Keratinocyte (primary cell): ENCODE measurements around the gene UPP1. TPM values are rescaled to one million over a fixed set of nuclear protein-coding genes. Genes with fewer than 3 reads are reported as not detected.
A peak's percentile ranks its signal among the peaks of the same experiment; 100 is the strongest.

Source experiments
- DNase-seq: peaks from one replicate; pipeline ENCODE4 v3.0.0-alpha.2; 2011; ENCODE audit warnings: low read depth, missing footprints, low spot score
- FAIRE-seq: peaks from 2 replicates; lab custom pipeline; 2011; peaks lifted over from hg19 to GRCh38; lab: Jason Lieb, UNC
- H2AFZ ChIP-seq: 2 replicates; pipeline ENCODE4 v1.6.0; 2012; ENCODE audit warnings: low read length, control low read depth, inconsistent platforms; ENCODE audit not compliant: control insufficient read depth
- H3K27ac ChIP-seq: 2 replicates; pipeline ENCODE4 v1.5.1; 2011; ENCODE audit warnings: low read length; ENCODE audit not compliant: control insufficient read depth, insufficient read depth
- H3K27me3 ChIP-seq: 3 replicates; pipeline ENCODE4 v1.6.0; 2011; ENCODE audit warnings: low read length; ENCODE audit not compliant: control insufficient read depth, insufficient read depth; ENCODE audit errors: extremely low read depth
- H3K36me3 ChIP-seq, 2 experiments: 2 replicates in 1 of 2; 3 replicates in 1 of 2; pipeline ENCODE4 v1.5.1; 2011; ENCODE audit warnings: low read length in 2 of 2, mild to moderate bottlenecking in 1 of 2; ENCODE audit not compliant: control insufficient read depth in 2 of 2, insufficient read depth in 2 of 2; ENCODE audit errors: extremely low read depth in 1 of 2
- H3K4me1 ChIP-seq: 3 replicates; pipeline ENCODE4 v1.5.1; 2011; ENCODE audit warnings: low read length; ENCODE audit not compliant: control insufficient read depth, insufficient read depth; ENCODE audit errors: extremely low read depth
- H3K4me2 ChIP-seq: 3 replicates; pipeline ENCODE4 v1.6.0; 2011; ENCODE audit warnings: low read depth, low read length; ENCODE audit not compliant: control insufficient read depth, insufficient read depth; ENCODE audit errors: extremely low read depth
- H3K4me3 ChIP-seq, 3 experiments: fragments of 200-600 bp in 1 of 3; sonication (generic) in 1 of 3; 2 replicates in 2 of 3; 3 replicates in 1 of 3; pipeline ENCODE4 v1.5.1; 2011 to 2016; ENCODE audit warnings: low read length in 3 of 3, mild to moderate bottlenecking in 3 of 3, control low read depth in 2 of 3, inconsistent platforms in 1 of 3, low read depth in 1 of 3, mixed read lengths in 1 of 3, mixed run types in 1 of 3, moderate library complexity in 1 of 3; ENCODE audit not compliant: control insufficient read depth in 2 of 3, insufficient read depth in 2 of 3; ENCODE audit errors: extremely low read depth in 1 of 3
- H3K79me2 ChIP-seq: 2 replicates; pipeline ENCODE4 v1.6.0; 2012; ENCODE audit warnings: low read length; ENCODE audit not compliant: control insufficient read depth, insufficient read depth
- H3K9ac ChIP-seq: 3 replicates; pipeline ENCODE4 v1.6.0; 2011; ENCODE audit warnings: low read length; ENCODE audit not compliant: control insufficient read depth, insufficient read depth; ENCODE audit errors: extremely low read depth
- H3K9me1 ChIP-seq: 3 replicates; pipeline ENCODE4 v1.6.0; 2011; ENCODE audit warnings: low read length; ENCODE audit not compliant: control insufficient read depth, insufficient read depth; ENCODE audit errors: extremely low read depth
- H3K9me3 ChIP-seq: 2 replicates; pipeline ENCODE4 v1.5.1; 2012; ENCODE audit warnings: low read depth, low read length; ENCODE audit not compliant: control insufficient read depth
- H4K20me1 ChIP-seq: 3 replicates; pipeline ENCODE4 v1.6.0; 2011; ENCODE audit warnings: low read length; ENCODE audit not compliant: control insufficient read depth, insufficient read depth; ENCODE audit errors: extremely low read depth
- CTCF ChIP-seq, 3 experiments: IDR thresholded peaks in 1 of 3; conservative IDR thresholded peaks in 1 of 3; optimal IDR thresholded peaks in 1 of 3; 2 replicates in 2 of 3; 3 replicates in 1 of 3; pipeline versions ENCODE3 to v1.5.1; 2011; ENCODE audit warnings: low read length in 3 of 3, mild to moderate bottlenecking in 3 of 3, moderate library complexity in 2 of 3, control low read depth in 1 of 3, inconsistent platforms in 1 of 3; ENCODE audit not compliant: insufficient read depth in 2 of 3; ENCODE audit errors: extremely low read depth in 1 of 3
- EZH2 ChIP-seq: IDR thresholded peaks from one replicate; pipeline ENCODE4 v1.6.1; 2012; ENCODE audit warnings: inconsistent platforms, mild to moderate bottlenecking, low read length, moderate library complexity
- dilution Hi-C: fragments of 300-500 bp; cut with MboI; formaldehyde crosslinking; loops from one replicate; pipeline ENCODE4 v1.7.0; 2020; ENCODE audit warnings: low sequenced_read_pairs; ENCODE audit not compliant: extremely low pct_ligation_motif_present
- polyA plus RNA-seq, 5 experiments: library from polyadenylated mRNA; depleted of rRNA in 3 of 5; stranded (reverse) in 3 of 5; stranded (forward) in 1 of 5; unstranded in 1 of 5; fragments of >200 nt; gene quantifications; 1 replicate in 1 of 5; 2 replicates in 3 of 5; 3 replicates in 1 of 5; pipeline versions ENCODE4 v1.2.1 to v1.2.3, GENCODE V29; 2011 to 2012; ENCODE audit warnings: missing spikeins in 2 of 5, low read depth in 1 of 5, low replicate concordance in 1 of 5

The UPP1 gene
- polyA plus RNA-seq, 1 donor (not counting 4 experiments of a cell fraction or from before 2014, with no cell fraction given): 202 TPM

GRCh38 chr7:48113275-48113674, 24.2 kb downstream of the UPP1 start:
- dilution Hi-C loops: no loop called here
- no peak overlapping the region for H3K4me2 ChIP-seq

GRCh38 chr7:48114115-48114514, 25.1 kb downstream of the UPP1 start:
- DNase-seq: no peak
- TF ChIP-seq EZH2 (no peak), CTCF (optimal IDR thresholded peaks at IDR 0.05 in 1 of 3, IDR thresholded peaks at IDR 0.05 in 1 of 3, conservative IDR thresholded peaks at IDR 0.05 in 1 of 3; ENCODE audit: extremely low read depth in 1 of 3, insufficient read depth in 2 of 3, low read length in 3 of 3) (no peak)
- no peak overlapping the region for H3K4me2 ChIP-seq
- H2AFZ ChIP-seq: peak overlapping the region; percentile 59
- H3K9ac ChIP-seq: no peak overlapping the region
- no peaks in the 10 kb centered on the region for H3K27me3 ChIP-seq
- H3K36me3 ChIP-seq: peaks cover 0 to 1% of the 10 kb centered on the region in 2 experiments
- FAIRE-seq: peak; percentile 65
- H3K9me3 ChIP-seq: no peaks in the 10 kb centered on the region
- no peak overlapping the region for H3K4me3 ChIP-seq
- peaks cover 5% of the 10 kb centered on the region for H4K20me1 ChIP-seq
- H3K79me2 ChIP-seq: no peaks in the 10 kb centered on the region
- dilution Hi-C loops: no loop called here
- peaks cover 14% of the 10 kb centered on the region for H3K4me1 ChIP-seq
- H3K27ac ChIP-seq: no peak overlapping the region
- H3K9me1 ChIP-seq: no peaks in the 10 kb centered on the region

More at GRCh38 chr7:48113275-48113674, 24.2 kb downstream of the UPP1 start:
- H3K9me3 ChIP-seq: no peaks in the 10 kb centered on the region
- DNase-seq: no peak
- H3K27ac ChIP-seq: no peak overlapping the region
- peaks cover 5% of the 10 kb centered on the region for H4K20me1 ChIP-seq
- H3K27me3 ChIP-seq: no peaks in the 10 kb centered on the region
- peaks cover 14% of the 10 kb centered on the region for H3K4me1 ChIP-seq
- H3K9ac ChIP-seq: no peak overlapping the region
- H3K9me1 ChIP-seq: no peaks in the 10 kb centered on the region
- FAIRE-seq: no peak
- TF ChIP-seq CTCF (optimal IDR thresholded peaks at IDR 0.05 in 1 of 3, IDR thresholded peaks at IDR 0.05 in 1 of 3, conservative IDR thresholded peaks at IDR 0.05 in 1 of 3; ENCODE audit: extremely low read depth in 1 of 3, insufficient read depth in 2 of 3, low read length in 3 of 3) (no peak), EZH2 (no peak)
- H3K79me2 ChIP-seq: no peaks in the 10 kb centered on the region
- H3K4me3 ChIP-seq: no peak overlapping the region
- H2AFZ ChIP-seq: no peak overlapping the region
- H3K36me3 ChIP-seq: peaks cover 2 to 5% of the 10 kb centered on the region in 2 experiments
